ENCODE measurements around the gene TNFAIP8L3. TPM values are rescaled to one million over a fixed set of nuclear protein-coding genes. Genes with fewer than 3 reads are reported as not detected.

Gene TNFAIP8L3
- total and polyA plus RNA-seq, 9 of the 15 experiments (the other 6 are each of a cell fraction or from before 2014, with no cell fraction given) = 0.13 TPM; not detected in 8

GRCh38 chr15:51112078-51112477 is 17.4 kb upstream of the TNFAIP8L3 start:
- H3K27ac ChIP-seq (ENCODE audit: extremely low read depth, low read depth, low read length) = no peak overlapping the region
- FAIRE-seq (no peak), DNase-seq (ENCODE audit: extremely low read depth in 1 of 4, low spot score in 3 of 4) (no peak), ATAC-seq (no peak)
- CTCF ChIA-PET (ENCODE audit: low intra/inter-chr PET ratio) = no interaction called here
- no peak overlapping the region for H3K4me3 ChIP-seq
- no peak overlapping the region for H3K9ac ChIP-seq (ENCODE audit: insufficient read depth in 1 of 2, low read depth in 2 of 2, low read length in 2 of 2)
- TF ChIP-seq ZNF197 (CRISPR knock-in tag; IDR thresholded peaks at IDR 0.05; ENCODE audit: low read depth) = no peak
- TF ChIP-seq FOXP4 (CRISPR knock-in tag; IDR thresholded peaks at IDR 0.05; ENCODE audit: borderline replicate concordance) = no peak
- no peak for TF ChIP-seq DMBX1 (CRISPR knock-in tag; IDR thresholded peaks at IDR 0.05; ENCODE audit: borderline replicate concordance)
- TF ChIP-seq CHD7 (IDR thresholded peaks at IDR 0.05; ENCODE audit: low read depth, low read length) = no peak
- TF ChIP-seq E2F8 (IDR thresholded peaks at IDR 0.05; ENCODE audit: low read depth, partially characterized antibody) = no peak
- 44% methylated on average over 1 of the region's 1 CpG for WGBS (ENCODE audit: insufficient coverage, low coverage, missing lambda C conversion rate)
- POLR2A ChIA-PET = interaction anchor here (0.7 to 1.8 kb wide), 6 partner anchors 8 to 51 kb away, joined by 3 to 9 read pairs (median 4); no protein-coding TSS in a partner anchor
- peaks cover 4 to 36% of the 10 kb centered on the region in 2 experiments; a peak in 4 of 5 replicates for H3K27me3 ChIP-seq (ENCODE audit: control insufficient read depth in 2 of 2, insufficient read depth in 2 of 2, low read length in 2 of 2)
- BruUV-seq (replicated peaks) = no TSS peak
- no peak overlapping the region for H3K4me2 ChIP-seq (ENCODE audit: insufficient read depth, low read length)
- peaks cover 11% of the 10 kb centered on the region for H4K20me1 ChIP-seq (replicated peaks; ENCODE audit: control insufficient read depth, insufficient read depth, low read length)
- H3K79me2 ChIP-seq (ENCODE audit: control insufficient read depth, insufficient read depth, low read length) = no peaks in the 10 kb centered on the region
- H3K9me1 ChIP-seq (ENCODE audit: control insufficient read depth, insufficient read depth, low read length) = peaks cover 3% of the 10 kb centered on the region
- intact Hi-C loops (cut with micrococcal nuclease) (no loop called here), in situ Hi-C loops (cut with MboI) (no loop called here)
- H3K4me1 ChIP-seq (replicated peaks in 1 of 2; ENCODE audit: control insufficient read depth in 2 of 2, insufficient read depth in 2 of 2, low read length in 2 of 2) = no peaks in the 10 kb centered on the region
- H3K36me3 ChIP-seq (ENCODE audit: control insufficient read depth, insufficient read depth, low read length) = no peaks in the 10 kb centered on the region
- H3K9me3 ChIP-seq (replicated peaks; ENCODE audit: control insufficient read depth, insufficient read depth, low read depth, low read length) = no peaks in the 10 kb centered on the region
- H2AFZ ChIP-seq (ENCODE audit: low read depth, low read length) = no peak overlapping the region

Measured in K562 (cell line).